Measurements from ENCODE around the gene BRCA1. TPM values are rescaled to one million over a fixed set of nuclear protein-coding genes. Genes with fewer than 3 reads are reported as not detected.

The BRCA1 gene
- total and polyA plus RNA-seq, 11 donors, result 2.7 to 11.7 (median 8.1) TPM

DNA sequence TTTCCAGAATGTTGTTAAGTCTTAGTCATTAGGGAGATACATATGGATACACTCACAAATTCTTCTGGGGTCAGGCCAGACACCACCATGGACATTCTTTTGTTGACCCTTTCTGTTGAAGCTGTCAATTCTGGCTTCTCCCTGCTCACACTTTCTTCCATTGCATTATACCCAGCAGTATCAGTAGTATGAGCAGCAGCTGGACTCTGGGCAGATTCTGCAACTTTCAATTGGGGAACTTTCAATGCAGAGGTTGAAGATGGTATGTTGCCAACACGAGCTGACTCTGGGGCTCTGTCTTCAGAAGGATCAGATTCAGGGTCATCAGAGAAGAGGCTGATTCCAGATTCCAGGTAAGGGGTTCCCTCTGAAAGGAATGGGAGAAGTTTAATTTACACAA is 54.3 kb downstream of the BRCA1 start:
- DNase-seq, result no peak
- WGBS, 4 donors, result 73 to 90% (median 79%) methylated on average over 1 of the region's 1 CpG
- no peaks in the 10 kb centered on the region for H3K27me3 ChIP-seq
- intact Hi-C loops (cut with DNase I), result no loop called here
- TF ChIP-seq POLR2A (IDR thresholded peaks at IDR 0.05), result no peak
- TF ChIP-seq, protein P1, sequence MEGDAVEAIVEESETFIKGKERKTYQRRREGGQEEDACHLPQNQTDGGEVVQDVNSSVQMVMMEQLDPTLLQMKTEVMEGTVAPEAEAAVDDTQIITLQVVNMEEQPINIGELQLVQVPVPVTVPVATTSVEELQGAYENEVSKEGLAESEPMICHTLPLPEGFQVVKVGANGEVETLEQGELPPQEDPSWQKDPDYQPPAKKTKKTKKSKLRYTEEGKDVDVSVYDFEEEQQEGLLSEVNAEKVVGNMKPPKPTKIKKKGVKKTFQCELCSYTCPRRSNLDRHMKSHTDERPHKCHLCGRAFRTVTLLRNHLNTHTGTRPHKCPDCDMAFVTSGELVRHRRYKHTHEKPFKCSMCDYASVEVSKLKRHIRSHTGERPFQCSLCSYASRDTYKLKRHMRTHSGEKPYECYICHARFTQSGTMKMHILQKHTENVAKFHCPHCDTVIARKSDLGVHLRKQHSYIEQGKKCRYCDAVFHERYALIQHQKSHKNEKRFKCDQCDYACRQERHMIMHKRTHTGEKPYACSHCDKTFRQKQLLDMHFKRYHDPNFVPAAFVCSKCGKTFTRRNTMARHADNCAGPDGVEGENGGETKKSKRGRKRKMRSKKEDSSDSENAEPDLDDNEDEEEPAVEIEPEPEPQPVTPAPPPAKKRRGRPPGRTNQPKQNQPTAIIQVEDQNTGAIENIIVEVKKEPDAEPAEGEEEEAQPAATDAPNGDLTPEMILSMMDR (IDR thresholded peaks at IDR 0.05), result no peak
- ATAC-seq, result no peak
- H3K4me3 ChIP-seq, result no peak overlapping the region
- peaks cover 0 to 15% (median 0%) of the 10 kb centered on the region in 12 donors for H3K4me1 ChIP-seq
- no peak overlapping the region for H3K27ac ChIP-seq
- no peaks in the 10 kb centered on the region for H3K9me3 ChIP-seq
- peaks cover 0 to 12% (median 0%) of the 10 kb centered on the region in 9 donors for H3K36me3 ChIP-seq

DNA sequence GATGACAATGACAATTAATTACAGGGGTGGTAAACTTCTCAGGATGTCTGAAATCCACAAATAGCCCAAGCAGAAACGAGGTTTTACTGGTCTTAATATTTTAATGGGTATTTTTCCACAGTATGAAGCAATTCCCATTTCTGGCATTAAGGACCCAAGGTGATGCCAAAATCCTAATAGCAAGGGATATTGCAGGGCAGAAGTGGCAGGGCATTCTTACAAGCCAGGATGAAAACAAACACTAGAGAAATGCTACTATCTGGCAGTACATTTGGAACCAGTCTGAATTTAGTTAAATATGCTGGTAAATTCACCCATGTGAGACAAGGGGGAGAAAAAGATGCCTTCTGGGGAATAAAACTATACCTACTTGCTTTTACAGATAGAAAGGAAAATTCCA is 54.9 kb downstream of the BRCA1 start:
- intact Hi-C loops (cut with DNase I), result no loop called here
- no peaks in the 10 kb centered on the region for H3K27me3 ChIP-seq
- no peak for TF ChIP-seq POLR2A (IDR thresholded peaks at IDR 0.05)
- TF ChIP-seq, protein P1 (IDR thresholded peaks at IDR 0.05), result no peak
- 52 to 79% (median 74%) methylated on average over 1 of the region's 1 CpG for WGBS, 4 donors
- DNase-seq, result no peak
- H3K4me1 ChIP-seq, result peaks cover 0 to 15% (median 0%) of the 10 kb centered on the region in 12 donors
- H3K27ac ChIP-seq, result no peak overlapping the region
- no peak overlapping the region for H3K4me3 ChIP-seq
- ATAC-seq, result no peak
- no peaks in the 10 kb centered on the region for H3K9me3 ChIP-seq
- peaks cover 0 to 12% (median 0%) of the 10 kb centered on the region in 9 donors for H3K36me3 ChIP-seq

DNA sequence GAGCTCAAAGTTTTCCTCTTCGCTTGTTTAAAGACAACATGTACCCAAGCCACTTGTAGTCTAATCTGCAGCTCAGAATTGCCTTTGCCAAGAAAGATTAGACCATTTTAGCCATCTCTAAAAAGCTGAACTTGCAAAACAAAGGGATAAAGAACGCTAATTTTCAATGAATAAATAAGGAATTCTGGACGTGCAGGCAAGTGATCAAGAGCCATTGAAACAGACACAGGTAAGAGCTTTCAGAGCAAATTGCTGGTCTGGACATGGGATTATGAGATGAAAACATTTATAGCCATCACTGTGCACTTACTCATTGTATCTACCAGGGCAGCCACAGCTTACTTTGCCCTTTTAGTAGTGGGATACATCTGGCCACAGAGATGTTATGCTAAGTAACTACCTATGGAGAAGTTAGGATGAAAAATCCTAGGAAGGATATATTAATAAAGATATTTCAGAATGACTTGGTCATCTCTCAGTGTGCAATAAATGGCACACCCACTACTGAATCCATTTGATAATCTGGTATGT is 55.7 kb downstream of the BRCA1 start:
- no peak for DNase-seq
- 61 to 73% (median 65%) methylated on average over 3 of the region's 3 CpGs for WGBS, 4 donors
- H3K9me3 ChIP-seq, result no peaks in the 10 kb centered on the region
- peaks cover 0 to 12% (median 0%) of the 10 kb centered on the region in 9 donors for H3K36me3 ChIP-seq
- H3K27ac ChIP-seq, result peak overlapping the region in 6 of 12 donors; percentile 17 to 60 (median 44)
- TF ChIP-seq POLR2A (IDR thresholded peaks at IDR 0.05), result no peak
- TF ChIP-seq, protein P1 (IDR thresholded peaks at IDR 0.05), result no peak
- intact Hi-C loops (cut with DNase I), result no loop called here
- H3K4me3 ChIP-seq, result no peak overlapping the region
- ATAC-seq, result peak in 3 of 4 donors; percentile 73 to 87 (median 87)
- peaks cover 0 to 15% (median 0%) of the 10 kb centered on the region in 12 donors for H3K4me1 ChIP-seq
- no peaks in the 10 kb centered on the region for H3K27me3 ChIP-seq

DNA sequence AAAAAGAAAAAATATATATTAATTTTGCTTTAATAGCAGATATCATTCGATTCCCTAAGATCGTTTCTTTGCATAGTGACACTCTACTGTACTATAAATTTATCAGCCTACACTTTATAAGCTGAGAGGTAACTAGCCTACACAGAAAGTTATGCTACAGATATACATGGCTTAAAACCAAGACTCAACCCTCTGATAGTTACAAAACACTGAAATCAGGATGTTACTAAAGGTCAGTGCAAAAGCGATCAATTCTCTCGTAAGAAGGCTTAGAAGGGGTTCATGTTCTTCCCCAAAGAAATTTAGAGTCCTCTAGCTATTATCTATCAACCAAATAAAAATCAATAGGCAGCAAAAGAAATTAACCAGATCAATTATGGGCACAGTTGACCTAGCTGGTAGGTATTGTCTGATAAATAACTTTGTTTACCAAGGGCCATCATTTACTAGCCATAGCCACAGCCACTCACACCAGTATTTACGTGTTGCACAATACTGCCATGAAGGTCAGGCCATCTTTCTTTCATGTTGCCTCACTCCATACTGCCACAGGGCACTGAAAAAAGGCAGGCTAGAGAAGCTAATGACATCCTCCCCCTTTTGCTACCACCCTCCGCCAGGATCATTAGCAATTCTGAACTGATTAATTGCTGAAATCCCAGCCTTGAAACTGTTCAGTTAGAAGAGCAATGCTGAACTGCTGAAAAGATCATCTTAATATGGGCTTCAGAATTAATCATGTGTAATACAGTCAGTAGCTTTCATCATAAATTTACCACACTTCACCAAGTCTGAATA is 56.4 kb downstream of the BRCA1 start:
- TF ChIP-seq POLR2A (IDR thresholded peaks at IDR 0.05), result no peak
- TF ChIP-seq, protein P1 (IDR thresholded peaks at IDR 0.05), result no peak
- H3K36me3 ChIP-seq, result peaks cover 0 to 11% (median 0%) of the 10 kb centered on the region in 9 donors
- DNase-seq, result no peak
- peaks cover 0 to 15% (median 0%) of the 10 kb centered on the region in 12 donors for H3K4me1 ChIP-seq
- H3K9me3 ChIP-seq, result no peaks in the 10 kb centered on the region
- WGBS, 4 donors, result 92 to 96% (median 92%) methylated on average over 6 of the region's 6 CpGs
- no peaks in the 10 kb centered on the region for H3K27me3 ChIP-seq
- peak overlapping the region in 8 of 12 donors; percentile 8 to 72 (median 46) for H3K27ac ChIP-seq
- H3K4me3 ChIP-seq, result no peak overlapping the region
- peak; percentile 49 to 82 (median 70) for ATAC-seq
- intact Hi-C loops (cut with DNase I), result no loop called here
